HG03469 (cell line): ENCODE measurements around the gene MCIDAS.

ENCODE experiments used
- ATAC-seq: cut with Tn5 transposase; IDR thresholded peaks from one replicate; pipeline ENCODE4 v1.9.1; 2021; ENCODE audit warnings: mild to moderate bottlenecking, moderate library complexity, moderate number of reproducible peaks; ENCODE audit not compliant: unreplicated experiment

MCIDAS gene

GRCh38 chr5:55226934-55227663 lies at the start of gene MCIDAS:
TSS of gene MCIDAS (minus strand) at chr5:55227315. CDS start at chr5:55227138, 177 bp downstream.
- no peak for ATAC-seq

- no peak for ATAC-seq
Measured at GRCh38 chr5:55276771-55277170, 49.7 kb upstream of the MCIDAS start.

DNA sequence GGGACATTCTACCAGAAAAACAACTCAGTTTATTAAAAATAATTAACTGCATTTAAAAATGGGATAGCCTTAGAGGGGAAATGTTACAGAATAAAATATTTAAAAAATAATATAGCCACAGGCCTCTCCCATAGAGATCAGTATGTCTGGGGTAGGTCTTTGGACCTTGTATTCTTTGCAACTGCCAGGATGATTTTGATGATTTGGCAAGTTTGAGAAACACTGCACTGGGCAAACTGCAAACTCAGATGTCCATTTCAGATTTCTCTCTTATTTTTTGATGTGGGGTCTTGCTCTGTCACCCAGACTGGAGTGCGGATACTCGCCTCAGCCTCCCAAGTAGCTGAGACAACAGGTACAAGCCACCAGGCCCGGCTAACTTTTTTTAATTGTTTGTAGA lies 31.2 kb upstream of the MCIDAS start:
- ATAC-seq, result no peak

DNA sequence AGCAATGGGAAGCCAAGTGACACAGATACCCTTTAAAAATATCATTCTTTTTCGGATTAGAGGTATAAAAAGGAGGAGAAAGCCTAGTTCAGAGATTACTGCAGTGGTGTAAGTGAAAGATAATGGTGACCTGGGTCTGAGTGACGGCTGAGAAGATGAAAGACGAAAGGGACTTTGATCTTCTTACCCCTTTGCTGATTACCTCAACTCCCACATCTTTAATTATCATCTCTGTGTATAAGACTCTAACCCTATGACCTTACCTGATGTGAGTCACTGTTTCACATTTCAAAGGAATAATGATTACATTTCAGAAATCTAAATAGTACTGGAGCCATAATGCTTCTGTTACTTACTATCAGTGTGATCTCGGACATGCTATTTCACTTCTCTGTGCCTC lies 27.7 kb upstream of the MCIDAS start:
- no peak for ATAC-seq

DNA sequence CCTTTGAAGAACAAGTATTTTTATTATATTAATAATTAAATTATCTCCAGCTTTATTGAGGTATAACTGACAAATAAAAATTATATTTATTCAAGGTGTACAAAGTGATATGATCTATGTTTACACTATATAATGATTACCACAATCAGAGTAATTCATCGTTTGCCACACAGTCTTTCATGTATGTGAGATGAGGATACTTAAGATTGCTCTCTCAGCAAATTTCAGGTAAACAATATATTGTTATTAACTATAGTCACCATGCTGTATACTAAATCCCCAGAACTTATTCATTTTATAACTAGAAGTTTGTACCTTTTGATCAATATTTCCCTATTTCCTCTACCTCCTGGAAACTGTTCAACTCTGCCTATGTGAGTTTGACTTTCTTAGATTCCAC lies 22.9 kb upstream of the MCIDAS start:
- ATAC-seq, result no peak

DNA sequence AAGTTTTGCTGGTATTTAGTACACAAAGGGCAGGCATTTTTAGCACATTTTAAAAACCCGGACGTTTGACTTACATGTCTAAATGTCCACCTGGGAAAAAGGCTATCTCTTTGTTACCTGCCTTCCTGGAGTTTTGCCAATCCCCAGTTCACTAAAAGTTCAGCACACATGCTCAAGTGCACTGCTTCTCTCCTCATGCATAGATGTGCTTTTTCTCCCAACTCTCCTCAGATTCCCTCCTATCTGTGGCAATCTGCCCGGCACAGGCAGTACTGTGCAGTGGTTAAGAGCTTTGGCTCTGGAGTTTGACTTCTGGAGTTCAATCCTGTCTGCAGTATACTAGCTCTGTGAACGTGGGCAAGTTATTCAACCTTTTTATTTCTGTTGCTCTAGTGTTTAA lies 14.6 kb upstream of the MCIDAS start:
- ATAC-seq, result no peak

GRCh38 chr5:55236800-55237199 lies 9.7 kb upstream of the MCIDAS start:
- no peak for ATAC-seq

GRCh38 chr5:55234121-55234700 lies 7.1 kb upstream of the MCIDAS start:
- ATAC-seq, result no peak

DNA sequence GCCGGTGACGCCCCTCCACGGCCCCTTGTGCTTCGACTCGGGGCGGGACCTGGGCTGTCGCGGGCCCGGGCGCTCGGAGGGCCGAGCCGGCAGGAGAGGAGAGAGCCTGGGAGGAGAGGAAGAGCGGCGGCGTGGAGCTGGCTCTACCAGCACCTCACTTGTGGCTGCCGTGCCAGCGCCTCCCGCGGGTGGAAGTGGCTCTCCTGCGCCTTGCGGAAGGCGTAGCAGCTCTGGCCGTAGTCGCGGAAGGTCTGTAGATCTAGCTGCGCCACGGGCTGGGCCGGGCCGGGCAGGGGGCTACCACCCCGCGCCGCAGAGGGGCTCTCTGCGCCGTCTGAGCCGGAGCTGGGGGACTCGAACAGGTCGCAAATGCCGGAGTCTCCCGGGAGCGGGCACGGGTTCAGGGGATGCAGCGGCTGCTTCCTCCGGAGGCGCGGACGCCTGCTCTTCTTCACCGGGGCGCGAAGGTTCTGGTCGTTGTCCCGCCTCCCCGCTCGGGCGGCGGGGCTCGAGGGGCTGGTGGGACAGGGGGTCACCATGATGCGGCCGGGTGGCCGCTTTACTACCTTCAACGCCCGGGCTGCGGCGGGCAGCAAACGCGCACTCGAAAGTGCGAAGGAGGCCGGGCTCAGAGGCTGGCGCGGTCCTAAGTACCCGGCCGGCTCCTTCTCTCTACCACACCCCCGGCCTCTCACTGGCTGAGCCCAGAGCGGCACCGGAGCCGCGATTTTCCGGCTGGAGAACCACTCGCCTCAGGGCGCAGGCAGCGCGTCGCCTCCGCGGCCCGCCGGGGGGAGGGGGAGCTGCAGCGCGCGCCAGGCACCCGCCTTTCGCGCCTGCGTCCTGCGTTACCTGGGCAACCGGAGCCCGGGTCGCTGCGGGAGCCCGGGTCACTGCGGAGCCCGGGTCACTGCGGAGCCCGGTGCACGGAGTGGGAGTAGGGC lies 6.1 kb upstream of the MCIDAS start, which contains the start of gene CCNO:
TSS of gene CCNO (minus strand) at position 624 of the 944 bp plus-strand sequence. CDS start at position 539, 85 bp downstream.
- no peak for ATAC-seq

GRCh38 chr5:55232271-55232984 lies 5.3 kb upstream of the MCIDAS start:
- no peak for ATAC-seq

- no peak for ATAC-seq
Measured at GRCh38 chr5:55231919-55232270, 4.8 kb upstream of the MCIDAS start.

DNA sequence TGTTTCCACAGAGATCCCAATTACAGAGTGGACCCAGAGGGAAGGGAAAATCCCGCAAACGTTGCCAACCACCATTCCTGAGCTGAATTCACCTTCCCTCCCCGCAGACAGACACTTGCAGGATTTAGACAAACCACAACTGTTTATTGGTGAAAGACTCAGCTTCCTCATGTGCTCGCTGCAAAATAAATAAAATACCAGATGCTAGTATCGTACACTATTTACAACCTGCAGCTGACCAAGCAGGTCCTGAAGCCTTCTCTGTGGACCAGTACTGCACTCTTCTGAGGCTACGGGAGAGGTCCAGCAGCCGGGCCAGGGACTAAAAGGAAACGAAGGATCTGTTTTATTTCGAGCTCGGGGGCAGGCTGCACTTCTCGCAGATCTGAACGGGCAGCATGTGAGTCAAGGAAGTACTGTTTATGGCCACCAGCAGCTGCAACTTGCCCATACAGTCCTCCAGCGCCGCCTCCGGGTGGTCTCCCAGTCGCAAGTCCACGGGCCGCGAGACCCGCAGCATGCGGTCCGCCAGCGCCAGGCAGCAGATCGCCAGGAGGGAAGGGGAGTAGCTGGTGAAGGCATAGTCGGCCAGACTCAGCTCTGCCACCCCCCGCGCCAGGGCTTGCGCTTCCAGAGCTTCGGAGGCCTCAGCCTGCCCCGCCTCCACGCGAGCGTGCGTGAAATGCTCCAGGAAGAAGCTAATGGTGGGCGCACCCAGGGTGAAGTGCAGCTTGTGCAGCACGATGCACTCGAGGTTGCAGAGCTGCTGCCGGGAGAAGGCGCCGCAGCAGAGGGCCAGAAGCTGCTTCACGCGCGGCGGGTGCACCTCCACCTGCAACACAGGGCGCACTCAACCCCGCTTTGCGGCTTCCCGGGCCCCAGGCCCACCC lies 4.2 kb upstream of the MCIDAS start:
- no peak for ATAC-seq

DNA sequence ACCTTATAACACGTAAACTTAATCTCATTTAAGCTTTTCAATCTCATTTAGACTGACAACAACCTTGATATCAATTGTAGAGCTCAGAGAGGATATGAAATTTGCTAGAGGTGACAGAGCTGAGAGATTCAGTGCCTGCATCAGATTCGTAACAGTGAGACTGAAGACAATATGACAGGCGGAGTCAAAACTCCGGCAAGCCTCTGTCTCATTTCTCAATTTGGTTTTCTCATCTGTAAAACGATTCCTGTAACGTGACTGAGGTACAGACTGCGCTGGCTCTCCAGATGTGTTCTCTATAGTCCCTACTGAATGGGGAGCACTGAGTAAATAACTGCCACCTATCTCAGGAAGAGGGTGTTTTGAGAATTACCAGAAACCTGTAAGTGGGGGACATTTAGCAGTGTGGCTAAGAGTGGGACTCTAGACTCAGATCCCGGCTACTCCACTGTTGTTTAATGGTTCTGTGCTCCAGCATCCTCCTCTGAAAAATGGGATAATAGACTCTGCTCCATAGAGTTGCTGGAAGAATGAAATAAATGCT lies 3.0 kb upstream of the MCIDAS start:
- ATAC-seq, result no peak

DNA sequence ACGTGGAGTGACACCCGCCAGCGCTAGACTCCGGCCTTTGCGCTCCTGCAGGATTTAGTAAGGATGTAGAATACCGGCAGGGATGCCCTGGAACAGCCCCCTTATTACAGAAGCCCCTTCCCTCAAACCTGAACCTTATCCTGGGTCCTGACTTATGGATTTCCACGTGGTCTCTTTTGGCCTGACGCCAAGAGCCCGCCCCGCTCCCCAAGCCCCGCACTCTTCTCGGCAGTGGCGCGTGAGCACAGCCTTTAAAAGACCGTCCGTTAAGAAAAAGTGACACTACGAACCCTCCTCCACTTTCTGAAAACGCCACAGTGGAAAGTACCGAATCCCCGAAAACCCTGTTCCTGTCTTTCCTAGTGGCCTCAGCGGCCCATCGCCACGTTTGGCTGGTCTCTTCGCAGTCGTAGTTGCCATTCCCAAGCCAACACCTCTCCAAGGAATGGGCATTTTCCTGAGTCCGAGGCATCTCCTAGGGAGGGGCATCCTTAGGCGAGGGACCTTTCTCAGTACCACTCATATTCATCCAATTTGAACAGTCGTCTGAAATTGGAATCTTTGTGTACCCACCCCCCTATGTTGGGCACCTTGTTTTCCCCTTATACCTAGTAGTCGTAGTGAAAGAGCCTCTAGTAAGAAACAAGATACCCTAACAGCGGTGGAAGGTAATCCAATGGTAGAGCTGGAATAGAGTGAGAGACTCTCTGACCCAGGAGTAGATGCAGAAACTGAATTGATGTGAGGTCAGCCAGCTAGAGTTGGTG lies 732 bp upstream of the MCIDAS start:
- ATAC-seq, result no peak

GRCh38 chr5:55226027-55226933 lies 835 bp downstream of the MCIDAS start:
- ATAC-seq, result peak; percentile 51

DNA sequence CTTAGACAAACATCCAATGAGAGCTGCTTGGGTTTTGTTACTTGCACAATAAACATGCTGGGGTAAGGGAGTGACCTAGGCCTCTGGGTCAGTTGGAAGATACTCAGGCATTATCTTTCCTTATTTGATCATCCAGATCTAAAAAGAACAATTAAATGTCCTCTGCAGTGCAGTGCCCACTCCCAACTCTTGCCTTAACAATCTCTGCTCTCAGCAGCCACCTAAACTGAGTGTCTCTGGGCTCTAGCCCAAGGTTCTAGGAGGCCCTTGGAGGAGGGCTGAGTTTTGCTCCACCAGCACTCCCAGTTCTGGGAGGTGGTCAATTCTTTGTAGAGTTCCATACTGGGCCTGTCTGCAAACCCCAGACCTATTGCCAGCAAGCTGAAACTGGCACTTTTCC lies 1.8 kb downstream of the MCIDAS start:
- ATAC-seq, result no peak

DNA sequence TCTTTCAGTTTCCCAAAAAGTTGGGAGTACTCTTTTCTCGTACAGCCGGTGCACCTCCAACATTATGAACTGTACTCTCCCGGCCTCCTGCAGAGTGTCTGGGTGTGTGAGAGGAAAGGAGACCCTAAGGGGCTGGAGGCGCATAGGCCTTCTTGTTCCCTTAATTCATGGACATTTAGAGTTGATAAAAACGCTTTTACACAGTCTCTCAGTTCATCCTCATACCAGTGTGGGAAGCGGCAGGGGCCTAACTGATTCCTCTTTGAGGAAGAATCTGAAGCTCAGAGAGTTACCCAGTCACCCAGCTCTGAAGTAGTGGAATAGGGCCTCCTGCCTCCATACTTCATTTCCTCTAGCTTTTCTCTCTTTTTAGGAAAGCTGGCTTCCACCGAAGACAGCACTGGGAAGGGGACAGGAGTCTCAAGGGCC lies 3.3 kb downstream of the MCIDAS start:
- no peak for ATAC-seq
